ENCODE measurements around the gene LRRC61. TPM values are rescaled to one million over a fixed set of nuclear protein-coding genes. Genes with fewer than 3 reads are reported as not detected.
"Not testable (repeated sequence)": the region's sequence is repeated elsewhere in the genome, so short reads cannot be mapped to it uniquely, and the experiment has no call there.

Gene LRRC61
- total RNA-seq, 2 donors from 2014 or later = 10.1 to 12.2 TPM

- ATAC-seq; DNase-seq; intact Hi-C loops (cut with DNase I, micrococcal nuclease): not testable (repeated sequence)
These were observed 17.8 kb upstream of the LRRC61 start for GRCh38 chr7:150305259-150305902.

- ATAC-seq; intact Hi-C loops (cut with DNase I, micrococcal nuclease); DNase-seq: not testable (repeated sequence)
These were observed 17.3 kb upstream of the LRRC61 start for GRCh38 chr7:150305903-150306284.

- ATAC-seq; DNase-seq; intact Hi-C loops (cut with DNase I, micrococcal nuclease): not testable (repeated sequence)
These were observed 16.8 kb upstream of the LRRC61 start for GRCh38 chr7:150306377-150306776.

DNA sequence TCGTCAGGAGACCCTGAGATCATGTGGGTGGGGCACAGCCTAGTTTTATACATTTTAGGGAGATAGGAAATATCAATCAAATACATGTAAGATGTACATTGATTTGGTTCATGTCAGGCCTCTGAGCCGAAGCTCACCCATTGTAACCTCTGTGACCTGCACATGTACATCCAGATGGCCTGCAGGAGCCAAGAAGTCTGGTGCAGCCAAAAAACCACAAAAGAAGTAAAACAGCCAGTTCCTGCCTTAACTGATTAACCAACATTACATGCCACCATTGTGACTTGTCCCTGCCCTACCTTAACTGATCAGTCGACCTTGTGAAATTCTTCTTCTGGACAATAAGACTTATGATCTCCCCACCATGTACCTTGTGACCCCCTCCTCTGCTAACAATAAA is 16.0 kb upstream of the LRRC61 start:
- intact Hi-C loops (cut with DNase I, micrococcal nuclease) = no loop called here
- DNase-seq (no peak), ATAC-seq (no peak)

- intact Hi-C loops (cut with DNase I, micrococcal nuclease) = no loop called here
- ATAC-seq = no peak
- no peak for DNase-seq
These were observed 15.3 kb upstream of the LRRC61 start for GRCh38 chr7:150307904-150308303.

DNA sequence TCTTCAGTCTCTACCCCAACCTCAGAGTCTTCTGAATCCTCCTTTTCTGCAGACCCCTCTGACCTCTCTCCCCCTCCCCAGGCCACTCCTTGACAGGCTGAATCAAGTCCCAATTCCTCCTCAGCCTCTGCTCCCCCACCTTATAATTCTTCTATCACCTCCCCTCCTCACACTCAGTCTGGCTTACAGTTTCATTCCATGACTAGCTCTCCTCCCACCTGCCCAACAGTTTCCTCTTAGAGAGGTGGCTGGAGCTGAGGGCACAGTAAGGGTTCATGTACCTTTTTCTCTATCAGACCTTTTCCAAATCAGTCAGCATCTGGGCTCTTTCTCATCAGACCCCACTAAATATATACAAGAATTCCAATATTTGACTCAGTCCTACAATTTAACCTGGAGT is 14.6 kb upstream of the LRRC61 start:
- no peak for DNase-seq
- no peak for ATAC-seq
- intact Hi-C loops (cut with DNase I, micrococcal nuclease) = no loop called here

DNA sequence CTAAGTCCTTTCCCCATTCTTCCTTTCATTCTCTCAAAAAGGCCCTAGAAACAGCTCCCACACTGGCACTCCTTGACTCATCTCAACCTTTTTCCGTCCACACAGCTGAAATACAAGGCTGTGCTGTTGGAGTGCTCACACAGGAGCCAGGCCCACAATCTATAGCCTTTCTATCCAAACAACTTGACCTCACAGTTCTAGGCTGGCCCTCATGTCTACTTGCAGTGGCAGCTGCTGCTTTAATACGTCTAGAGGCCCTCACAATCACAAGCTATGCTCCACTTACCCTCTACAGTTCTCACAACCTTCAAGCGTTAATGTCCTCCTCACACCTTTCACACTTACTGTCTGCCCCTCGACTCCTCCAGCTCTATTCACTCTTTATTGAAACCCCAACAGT is 12.0 kb upstream of the LRRC61 start:
- ATAC-seq (no peak), DNase-seq (no peak)
- intact Hi-C loops (cut with DNase I, micrococcal nuclease) = no loop called here

GRCh38 chr7:150311711-150312110 is 11.4 kb upstream of the LRRC61 start:
- DNase-seq (no peak), ATAC-seq (no peak)
- intact Hi-C loops (cut with DNase I, micrococcal nuclease) = no loop called here

DNA sequence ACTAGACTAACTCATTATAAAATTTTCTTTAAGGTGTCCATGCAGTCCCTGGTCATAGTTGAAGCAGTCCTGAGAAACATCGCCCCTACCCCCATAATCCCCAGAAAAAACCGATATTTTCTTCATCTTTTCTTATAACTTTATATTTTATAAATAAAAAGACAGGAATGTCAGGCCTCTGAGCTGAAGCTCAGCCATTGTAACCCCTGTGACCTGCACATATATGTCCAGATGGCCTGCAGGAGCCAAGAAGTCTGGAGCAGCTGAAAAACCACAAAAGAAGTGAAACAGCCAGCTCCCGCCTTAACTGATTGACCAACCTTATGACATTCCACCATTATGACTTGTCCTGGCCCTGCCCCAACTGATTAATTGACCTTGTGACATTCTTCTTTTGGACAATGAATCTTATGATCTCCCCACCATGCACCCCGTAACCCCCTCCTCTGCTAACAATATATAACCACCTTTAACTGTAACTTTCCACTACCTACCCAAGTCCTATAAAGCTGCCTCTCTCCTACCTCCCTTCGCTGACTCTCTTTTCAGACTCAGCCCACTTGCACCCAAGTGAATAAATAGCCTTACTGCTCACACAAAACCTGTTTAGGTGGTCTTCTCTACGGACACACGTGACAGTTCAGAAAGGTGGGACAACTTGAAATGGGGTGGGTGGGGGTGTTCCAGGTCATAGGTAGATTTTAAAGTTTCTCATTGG is 10.3 kb upstream of the LRRC61 start:
- intact Hi-C loops (cut with DNase I, micrococcal nuclease); DNase-seq; ATAC-seq: not testable (repeated sequence)

- intact Hi-C loops (cut with DNase I, micrococcal nuclease) = no loop called here
- DNase-seq (no peak), ATAC-seq (no peak)
These were observed 9.8 kb upstream of the LRRC61 start for GRCh38 chr7:150313367-150313809.

- DNase-seq (no peak), ATAC-seq (no peak)
- intact Hi-C loops (cut with DNase I, micrococcal nuclease) = no loop called here
These were observed 9.3 kb upstream of the LRRC61 start for GRCh38 chr7:150313870-150314269.

- ATAC-seq (no peak), DNase-seq (no peak)
- intact Hi-C loops (cut with DNase I, micrococcal nuclease) = no loop called here
These were observed 8.4 kb upstream of the LRRC61 start for GRCh38 chr7:150314639-150315239.

GRCh38 chr7:150316987-150317386 is 6.2 kb upstream of the LRRC61 start:
- DNase-seq; intact Hi-C loops (cut with DNase I, micrococcal nuclease); ATAC-seq: not testable (repeated sequence)

GRCh38 chr7:150317748-150318444 is 5.3 kb upstream of the LRRC61 start:
- DNase-seq = no peak
- intact Hi-C loops (cut with DNase I, micrococcal nuclease) = no loop called here
- no peak for ATAC-seq

DNA sequence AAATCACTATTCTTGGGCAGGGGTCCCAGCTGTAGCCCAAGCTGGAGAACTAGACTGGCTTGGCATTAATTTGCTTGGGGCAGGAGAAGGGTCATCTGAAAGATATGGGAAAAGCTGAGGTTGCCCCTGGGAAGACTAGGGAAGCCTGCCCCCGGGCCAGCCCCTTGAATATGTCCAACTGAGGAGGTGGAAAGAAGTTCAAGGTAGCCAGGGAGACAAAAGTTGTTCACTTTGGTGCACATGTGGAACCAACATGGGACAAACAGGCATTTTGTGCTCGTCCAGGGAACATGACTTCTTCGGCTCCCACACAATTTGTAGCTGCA is 1.4 kb upstream of the LRRC61 start:
- intact Hi-C loops (cut with DNase I, micrococcal nuclease) = no loop called here
- DNase-seq (no peak), ATAC-seq (no peak)

DNA sequence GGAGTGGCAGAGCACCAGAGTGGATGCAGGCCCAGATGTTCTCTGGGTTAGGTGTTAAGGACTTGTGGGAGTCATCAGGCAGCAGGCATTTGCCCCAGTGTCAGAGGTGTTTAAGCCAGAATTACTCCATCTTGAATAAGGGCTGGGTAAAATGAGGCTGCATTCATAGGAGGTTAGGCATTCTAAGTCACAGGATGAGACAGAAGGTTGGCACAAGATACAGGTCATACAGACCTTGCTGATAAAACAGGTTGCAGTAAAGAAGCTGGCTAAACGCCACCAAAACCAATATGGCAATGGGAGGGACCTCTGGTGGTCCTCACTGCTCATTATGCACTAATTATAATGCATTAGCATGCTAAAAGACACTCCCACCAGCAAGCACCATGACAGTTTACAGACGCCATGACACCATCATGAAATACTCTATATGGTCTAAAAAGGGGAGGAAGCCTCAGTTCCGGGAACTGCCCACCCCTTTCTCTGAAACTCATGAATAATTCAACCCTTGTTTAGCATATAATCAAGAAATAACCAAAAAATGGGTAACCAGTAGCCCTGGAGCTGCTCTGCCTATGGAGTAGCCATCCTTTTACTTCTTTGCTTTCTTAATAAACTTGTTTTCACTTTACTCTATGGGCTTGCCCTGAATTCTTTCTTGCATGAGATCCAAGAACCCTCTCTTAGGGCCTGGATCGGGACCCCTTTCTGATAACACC is 882 bp upstream of the LRRC61 start:
- ATAC-seq (no peak), DNase-seq (no peak)
- intact Hi-C loops (cut with DNase I, micrococcal nuclease) = no loop called here

GRCh38 chr7:150323682-150324372 is 672 bp downstream of the LRRC61 start:
- intact Hi-C loops (cut with DNase I, micrococcal nuclease) = no loop called here
- DNase-seq = no peak
- ATAC-seq = peak; percentile 56

DNA sequence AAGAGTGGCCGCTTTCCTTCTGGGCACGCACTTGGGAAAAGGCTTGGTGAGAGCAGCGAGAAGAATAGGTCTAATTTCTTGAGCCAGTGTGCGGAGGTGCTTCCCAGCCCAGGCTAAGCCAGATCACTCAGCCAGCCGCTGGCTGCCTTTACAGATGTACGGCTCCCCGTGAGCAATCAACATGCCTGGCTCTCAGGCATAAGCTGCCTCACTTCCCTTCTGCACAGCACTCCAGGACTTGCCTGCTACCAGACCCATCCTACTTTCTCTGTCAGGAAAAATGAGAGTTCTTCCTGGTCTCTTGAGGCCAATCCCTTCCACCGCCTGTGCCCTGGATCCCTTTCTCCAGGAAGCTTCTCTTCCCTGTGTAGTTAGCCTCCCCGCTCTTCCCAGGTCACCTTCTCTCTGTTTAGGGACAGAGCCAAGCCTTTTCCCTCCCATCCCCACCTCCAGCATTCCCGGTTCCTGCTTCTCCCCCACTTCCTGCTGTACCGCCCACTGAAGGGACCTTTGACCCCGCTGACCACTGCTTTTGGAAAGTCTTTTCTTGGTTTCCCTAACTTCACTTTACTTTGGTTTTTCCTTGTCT is 1.3 kb downstream of the LRRC61 start:
- peak; percentile 59 for ATAC-seq
- DNase-seq = peak; percentile 52 to 57
- intact Hi-C loops (cut with DNase I, micrococcal nuclease) = no loop called here
